HepG2 (cell line): ENCODE data around the gene TSPAN3. TPM values are rescaled to one million over a fixed set of nuclear protein-coding genes. Genes with fewer than 3 reads are reported as not detected.

ENCODE experiments used
- ARNTL ChIP-seq: sonication (generic); formaldehyde crosslinking; IDR thresholded peaks from 2 replicates; pipeline ENCODE4 v1.4.0; 2020; ENCODE audit warnings: mild to moderate bottlenecking, missing genetic modification reagents
- CBX2 ChIP-seq, 2 experiments: fragments of 200-600 bp in 1 of 2; sonication (generic); formaldehyde crosslinking in 1 of 2; IDR thresholded peaks; 2 replicates each; pipeline versions ENCODE4 v1.7.0 to v1.8.1; 2018 to 2022; ENCODE audit warnings: low read depth in 2 of 2, low read length in 1 of 2, mild to moderate bottlenecking in 1 of 2, missing genetic modification reagents in 1 of 2
- CENPBD1 ChIP-seq: sonication (generic); formaldehyde crosslinking; IDR thresholded peaks from 2 replicates; pipeline ENCODE4 v1.8.0; 2022; ENCODE audit warnings: missing genetic modification reagents, low read depth, mild to moderate bottlenecking, borderline replicate concordance
- FOSL2 ChIP-seq: sonication (generic); formaldehyde crosslinking; IDR thresholded peaks from 2 replicates; pipeline ENCODE4 v1.4.0; 2020; ENCODE audit warnings: missing genetic modification reagents
- HMGXB4 ChIP-seq, 2 experiments: sonication (generic) in 1 of 2; formaldehyde crosslinking in 1 of 2; IDR thresholded peaks; 2 replicates each; pipeline versions ENCODE4 v1.4.0 to v1.6.1; 2018 to 2020; ENCODE audit warnings: missing genetic modification reagents in 2 of 2, borderline replicate concordance in 1 of 2, low read depth in 1 of 2, mild to moderate bottlenecking in 1 of 2, missing biosample characterization in 1 of 2
- HNRNPL ChIP-seq: fragments of 200-400 bp; formaldehyde crosslinking; IDR thresholded peaks from 2 replicates; pipeline ENCODE4 v1.6.1; 2017; ENCODE audit warnings: mild to moderate bottlenecking, low read depth, low read length
- LCORL ChIP-seq, 2 experiments: fragments of 450-650 bp in 1 of 2; sonication (generic) in 1 of 2; formaldehyde crosslinking in 1 of 2; IDR thresholded peaks; 2 replicates each; pipeline versions ENCODE4 v1.5.0 to v1.6.1; 2017 to 2020; ENCODE audit warnings: antibody characterized with exemption in 1 of 2, missing genetic modification reagents in 1 of 2
- MAX ChIP-seq: IDR thresholded peaks from 2 replicates; pipeline ENCODE4 v1.6.1; 2012; ENCODE audit warnings: inconsistent platforms
- NFATC3 ChIP-seq: sonication (generic); formaldehyde crosslinking; IDR thresholded peaks from 2 replicates; pipeline ENCODE4 v1.5.1; 2020; ENCODE audit warnings: mild to moderate bottlenecking, missing genetic modification reagents
- NR0B2 ChIP-seq: sonication (generic); formaldehyde crosslinking; IDR thresholded peaks from 2 replicates; pipeline ENCODE4 v1.4.0; 2020; ENCODE audit warnings: mild to moderate bottlenecking, missing genetic modification reagents
- RBM22 ChIP-seq: fragments of 200-400 bp; formaldehyde crosslinking; optimal IDR thresholded peaks from 2 replicates; pipeline ENCODE3; 2017; ENCODE audit warnings: mild to moderate bottlenecking, low read length, moderate library complexity
- SMAD9 ChIP-seq: sonication (generic); formaldehyde crosslinking; IDR thresholded peaks from 2 replicates; pipeline ENCODE4 v1.5.1; 2020; ENCODE audit warnings: mild to moderate bottlenecking, missing genetic modification reagents
- TBX3 ChIP-seq: fragments of 450-650 bp; IDR thresholded peaks from 2 replicates; pipeline ENCODE4 v1.6.1; 2017; ENCODE audit warnings: antibody characterized with exemption, mild to moderate bottlenecking, inconsistent platforms, borderline replicate concordance
- TMF1 ChIP-seq: sonication (generic); formaldehyde crosslinking; IDR thresholded peaks from 2 replicates; pipeline ENCODE4 v1.8.1; 2022; ENCODE audit warnings: low read depth, missing genetic modification reagents
- TOE1 ChIP-seq: sonication (generic); formaldehyde crosslinking; IDR thresholded peaks from 2 replicates; pipeline ENCODE4 v1.4.0; 2020; ENCODE audit warnings: mild to moderate bottlenecking, missing genetic modification reagents
- ZBTB37 ChIP-seq: sonication (generic); formaldehyde crosslinking; IDR thresholded peaks from 2 replicates; pipeline ENCODE4 v1.4.0; 2020; ENCODE audit warnings: mild to moderate bottlenecking, missing genetic modification reagents
- ZBTB7B ChIP-seq: sonication (generic); formaldehyde crosslinking; IDR thresholded peaks from 2 replicates; pipeline ENCODE4 v1.4.0; 2020; ENCODE audit warnings: missing genetic modification reagents
- ZHX1 ChIP-seq: sonication (generic); formaldehyde crosslinking; IDR thresholded peaks from 2 replicates; pipeline ENCODE4 v1.8.1; 2022; ENCODE audit warnings: low read depth, mild to moderate bottlenecking, missing genetic modification reagents
- ZNF343 ChIP-seq: sonication (generic); formaldehyde crosslinking; IDR thresholded peaks from 2 replicates; pipeline ENCODE4 v1.4.0; 2020; ENCODE audit warnings: mild to moderate bottlenecking, missing genetic modification reagents
- ZNF678 ChIP-seq: sonication (generic); formaldehyde crosslinking; IDR thresholded peaks from 2 replicates; pipeline ENCODE4 v1.4.0; 2020; ENCODE audit warnings: mild to moderate bottlenecking, missing genetic modification reagents
- ZNF703 ChIP-seq: sonication (generic); formaldehyde crosslinking; IDR thresholded peaks from 2 replicates; pipeline ENCODE4 v1.5.1; 2020; ENCODE audit warnings: missing genetic modification reagents, mild to moderate bottlenecking, moderate library complexity, borderline replicate concordance
- ZNF790 ChIP-seq: sonication (generic); formaldehyde crosslinking; IDR thresholded peaks from 2 replicates; pipeline ENCODE4 v1.8.0; 2022; ENCODE audit warnings: missing genetic modification reagents, mild to moderate bottlenecking, borderline replicate concordance
- polyA plus RNA-seq, 8 experiments: library from polyadenylated mRNA; depleted of rRNA in 3 of 8; stranded (reverse) in 7 of 8; unstranded in 1 of 8; fragments of >200 nt; fragmentation: Illumina TruSeq in 4 of 8; extraction: Trizol in 4 of 8; gene quantifications; 2 replicates each; pipeline versions ENCODE4 v1.2.1 to v1.2.3, GENCODE V29; 2011 to 2016; ENCODE audit warnings: low read depth in 4 of 8, missing spikeins in 1 of 8, mixed read lengths in 1 of 8; ENCODE audit not compliant: insufficient read depth in 1 of 8
- total RNA-seq, 5 experiments: library from RNA; depleted of rRNA; stranded (reverse); fragments of >200 nt; fragmentation: Illumina TruSeq; extraction: Trizol; gene quantifications; 2 replicates each; pipeline ENCODE4 v1.2.3, GENCODE V29; 2016; ENCODE audit warnings: low read depth in 1 of 5

Gene TSPAN3
- total and polyA plus RNA-seq, 2 of the 13 experiments (the other 11 are each of a cell fraction or from before 2014, with no cell fraction given) = 167 to 170 TPM

GRCh38 chr15:77032052-77032646 lies 38.8 kb downstream of the TSPAN3 start (continued):
- TF ChIP-seq MAX = peak; percentile 52
- TF ChIP-seq ZBTB37 (CRISPR knock-in tag) = 0 out of 2 replicates have a peak, but pooled peaks have one; percentile 52
- no peak for TF ChIP-seq CENPBD1 (CRISPR knock-in tag)
- TF ChIP-seq FOSL2 = no peak
- TF ChIP-seq HMGXB4 (CRISPR knock-in tag; IDR thresholded peaks at IDR 0.05; ENCODE audit: borderline replicate concordance in 1 of 2, low read depth in 1 of 2) = peak; percentile 63 to 75; a peak in 3 of 4 replicates
- TF ChIP-seq CBX2 (IDR thresholded peaks at IDR 0.05; ENCODE audit: low read depth, low read length) = no peak
- no peak for TF ChIP-seq CBX2 (CRISPR knock-in tag; IDR thresholded peaks at IDR 0.05; ENCODE audit: low read depth)
- no peak for TF ChIP-seq SMAD9
- no peak for TF ChIP-seq ZNF343 (CRISPR knock-in tag)
- peak; percentile 60; the same call in 1 of the 2 replicates for TF ChIP-seq NR0B2 (CRISPR knock-in tag)
- no peak for TF ChIP-seq TOE1 (CRISPR knock-in tag)
- TF ChIP-seq ARNTL (CRISPR knock-in tag) = peak; percentile 40; the same call in 1 of the 2 replicates
- peak; percentile 97 for TF ChIP-seq ZBTB7B (CRISPR knock-in tag)
- no peak; the same call in 1 of the 2 replicates for TF ChIP-seq ZNF703 (CRISPR knock-in tag)
- peak; percentile 67; the same call in 1 of the 2 replicates for TF ChIP-seq TMF1
- no peak for TF ChIP-seq NFATC3
- TF ChIP-seq RBM22 = no peak
- TF ChIP-seq ZNF790 (CRISPR knock-in tag) = no peak
- TF ChIP-seq ZHX1 = no peak
- no peak for TF ChIP-seq ZNF678 (CRISPR knock-in tag)
- TF ChIP-seq LCORL (IDR thresholded peaks at IDR 0.05) = no peak
- no peak; the same call in 1 of the 2 replicates for TF ChIP-seq LCORL (CRISPR knock-in tag; IDR thresholded peaks at IDR 0.05)
- peak; percentile 97 for TF ChIP-seq HNRNPL
- no peak for TF ChIP-seq TBX3
